K562 (cell line): Measurements from ENCODE around the gene SDR9C7.

ENCODE experiments used
- ATF1 ChIP-seq, 2 experiments: fragments of 450-650 bp in 1 of 2; IDR thresholded peaks; 2 replicates each; pipeline ENCODE4 v1.6.1; 2016; ENCODE audit warnings: missing compliant biosample characterization in 1 of 2, missing genetic modification characterization in 1 of 2
- C11orf30 ChIP-seq: fragments of 450-650 bp; IDR thresholded peaks from 2 replicates; pipeline ENCODE4 v1.6.1; 2016; ENCODE audit warnings: low read depth, mild to moderate bottlenecking
- EP300 ChIP-seq: IDR thresholded peaks from 2 replicates; pipeline ENCODE4 v1.6.1; 2012; ENCODE audit warnings: low read length, improper control_type of control experiment
- ETV6 ChIP-seq, 3 experiments: fragments of 150-350 bp in 1 of 3; sonication (generic) in 1 of 3; formaldehyde crosslinking in 1 of 3; IDR thresholded peaks; 2 replicates each; pipeline versions ENCODE4 v1.6.1 to v1.8.0; 2014 to 2022; ENCODE audit warnings: borderline replicate concordance in 2 of 3, low read depth in 2 of 3, antibody characterized with exemption in 1 of 3, low read length in 1 of 3, mild to moderate bottlenecking in 1 of 3, missing genetic modification reagents in 1 of 3
- GTF2F1 ChIP-seq: IDR thresholded peaks from 2 replicates; pipeline ENCODE4 v1.6.1; 2011; ENCODE audit warnings: low read depth, low read length, improper control_type of control experiment
- HDAC6 ChIP-seq: IDR thresholded peaks from 2 replicates; pipeline ENCODE4 v1.6.1; 2012; ENCODE audit warnings: low read depth, mild to moderate bottlenecking, control low read depth, inconsistent platforms, low read length, moderate library complexity
- RAD21 ChIP-seq, 2 experiments: fragments of 250-450 bp in 1 of 2; fragments of 450-650 bp in 1 of 2; sonication (Bioruptor Pico) in 1 of 2; formaldehyde crosslinking in 1 of 2; IDR thresholded peaks in 1 of 2; conservative IDR thresholded peaks in 1 of 2; 2 replicates each; pipeline versions ENCODE4 v1.4.0 to v1.8.0; 2020 to 2022; ENCODE audit warnings: mild to moderate bottlenecking in 2 of 2, moderate library complexity in 1 of 2
- RUNX1 ChIP-seq: sonication (generic); IDR thresholded peaks from 2 replicates; pipeline ENCODE4 v1.6.1; 2016; ENCODE audit warnings: antibody characterized with exemption, low read depth
- YY1 ChIP-seq, 3 experiments: IDR thresholded peaks; 2 replicates each; pipeline ENCODE4 v1.6.1; 2011; ENCODE audit warnings: low read length in 2 of 3, mild to moderate bottlenecking in 2 of 3, moderate library complexity in 2 of 3, borderline replicate concordance in 1 of 3, control low read depth in 1 of 3, low read depth in 1 of 3; ENCODE audit not compliant: insufficient read depth in 3 of 3, insufficient replicate concordance in 2 of 3, control insufficient read depth in 1 of 3, insufficient read length in 1 of 3; ENCODE audit errors: extremely low read depth in 1 of 3
- ZNF561 ChIP-seq: fragments of 450-650 bp; formaldehyde crosslinking; conservative IDR thresholded peaks from 2 replicates; pipeline ENCODE4 v1.4.0; 2020; ENCODE audit warnings: mild to moderate bottlenecking, moderate library complexity
- TF ChIP-seq, protein P1 (sequence below): fragments of 200-400 bp; formaldehyde crosslinking; IDR thresholded peaks from 2 replicates; pipeline ENCODE4 v1.6.1; 2017; ENCODE audit warnings: mild to moderate bottlenecking, low read depth, low read length, moderate library complexity
- TF ChIP-seq, protein P2 (sequence below), 2 experiments: fragments of 450-650 bp in 1 of 2; sonication (generic) in 1 of 2; formaldehyde crosslinking in 1 of 2; IDR thresholded peaks; 2 replicates each; pipeline versions ENCODE4 v1.7.1 to v1.9.0; 2016 to 2022; ENCODE audit warnings: inconsistent platforms in 1 of 2, mild to moderate bottlenecking in 1 of 2, missing genetic modification reagents in 1 of 2

DNA sequence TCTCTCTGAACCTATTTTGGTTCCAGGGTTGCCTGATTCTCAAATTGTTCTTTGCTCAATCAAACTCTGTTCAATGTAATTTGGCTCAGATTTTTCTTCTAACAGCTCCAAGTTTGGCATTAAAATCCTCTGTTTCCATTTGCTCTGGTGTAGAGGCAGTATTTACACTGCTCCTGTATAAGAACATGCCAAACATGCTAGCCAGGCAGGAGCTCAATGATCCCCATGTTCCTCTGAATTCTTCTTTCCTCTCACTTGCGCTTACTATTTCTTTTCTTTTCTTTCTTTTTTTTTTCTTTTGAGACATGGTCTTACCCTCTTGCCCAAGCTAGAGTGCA, 17.2 kb downstream of the SDR9C7 start:
- no peak for TF ChIP-seq GTF2F1
- TF ChIP-seq, protein P1, sequence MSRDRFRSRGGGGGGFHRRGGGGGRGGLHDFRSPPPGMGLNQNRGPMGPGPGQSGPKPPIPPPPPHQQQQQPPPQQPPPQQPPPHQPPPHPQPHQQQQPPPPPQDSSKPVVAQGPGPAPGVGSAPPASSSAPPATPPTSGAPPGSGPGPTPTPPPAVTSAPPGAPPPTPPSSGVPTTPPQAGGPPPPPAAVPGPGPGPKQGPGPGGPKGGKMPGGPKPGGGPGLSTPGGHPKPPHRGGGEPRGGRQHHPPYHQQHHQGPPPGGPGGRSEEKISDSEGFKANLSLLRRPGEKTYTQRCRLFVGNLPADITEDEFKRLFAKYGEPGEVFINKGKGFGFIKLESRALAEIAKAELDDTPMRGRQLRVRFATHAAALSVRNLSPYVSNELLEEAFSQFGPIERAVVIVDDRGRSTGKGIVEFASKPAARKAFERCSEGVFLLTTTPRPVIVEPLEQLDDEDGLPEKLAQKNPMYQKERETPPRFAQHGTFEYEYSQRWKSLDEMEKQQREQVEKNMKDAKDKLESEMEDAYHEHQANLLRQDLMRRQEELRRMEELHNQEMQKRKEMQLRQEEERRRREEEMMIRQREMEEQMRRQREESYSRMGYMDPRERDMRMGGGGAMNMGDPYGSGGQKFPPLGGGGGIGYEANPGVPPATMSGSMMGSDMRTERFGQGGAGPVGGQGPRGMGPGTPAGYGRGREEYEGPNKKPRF = no peak
- no peak for TF ChIP-seq HDAC6
- no peak for TF ChIP-seq ZNF561 (CRISPR knock-in tag)
- TF ChIP-seq EP300 = no peak
- TF ChIP-seq ATF1 (CRISPR knock-in tag; IDR thresholded peaks at IDR 0.05) = no peak
- no peak for TF ChIP-seq ATF1 (tag; IDR thresholded peaks at IDR 0.05)
- no peak for TF ChIP-seq YY1 (IDR thresholded peaks at IDR 0.05; ENCODE audit: borderline replicate concordance in 1 of 3, control insufficient read depth in 1 of 3, extremely low read depth in 1 of 3, insufficient read depth in 3 of 3, insufficient read length in 1 of 3, insufficient replicate concordance in 2 of 3, low read depth in 1 of 3, low read length in 2 of 3)
- no peak for TF ChIP-seq RAD21 (CRISPR knock-in tag; conservative IDR thresholded peaks at IDR 0.05 in 1 of 2, IDR thresholded peaks at IDR 0.05 in 1 of 2)
- TF ChIP-seq C11orf30 = no peak
- no peak for TF ChIP-seq RUNX1
- TF ChIP-seq, protein P2, sequence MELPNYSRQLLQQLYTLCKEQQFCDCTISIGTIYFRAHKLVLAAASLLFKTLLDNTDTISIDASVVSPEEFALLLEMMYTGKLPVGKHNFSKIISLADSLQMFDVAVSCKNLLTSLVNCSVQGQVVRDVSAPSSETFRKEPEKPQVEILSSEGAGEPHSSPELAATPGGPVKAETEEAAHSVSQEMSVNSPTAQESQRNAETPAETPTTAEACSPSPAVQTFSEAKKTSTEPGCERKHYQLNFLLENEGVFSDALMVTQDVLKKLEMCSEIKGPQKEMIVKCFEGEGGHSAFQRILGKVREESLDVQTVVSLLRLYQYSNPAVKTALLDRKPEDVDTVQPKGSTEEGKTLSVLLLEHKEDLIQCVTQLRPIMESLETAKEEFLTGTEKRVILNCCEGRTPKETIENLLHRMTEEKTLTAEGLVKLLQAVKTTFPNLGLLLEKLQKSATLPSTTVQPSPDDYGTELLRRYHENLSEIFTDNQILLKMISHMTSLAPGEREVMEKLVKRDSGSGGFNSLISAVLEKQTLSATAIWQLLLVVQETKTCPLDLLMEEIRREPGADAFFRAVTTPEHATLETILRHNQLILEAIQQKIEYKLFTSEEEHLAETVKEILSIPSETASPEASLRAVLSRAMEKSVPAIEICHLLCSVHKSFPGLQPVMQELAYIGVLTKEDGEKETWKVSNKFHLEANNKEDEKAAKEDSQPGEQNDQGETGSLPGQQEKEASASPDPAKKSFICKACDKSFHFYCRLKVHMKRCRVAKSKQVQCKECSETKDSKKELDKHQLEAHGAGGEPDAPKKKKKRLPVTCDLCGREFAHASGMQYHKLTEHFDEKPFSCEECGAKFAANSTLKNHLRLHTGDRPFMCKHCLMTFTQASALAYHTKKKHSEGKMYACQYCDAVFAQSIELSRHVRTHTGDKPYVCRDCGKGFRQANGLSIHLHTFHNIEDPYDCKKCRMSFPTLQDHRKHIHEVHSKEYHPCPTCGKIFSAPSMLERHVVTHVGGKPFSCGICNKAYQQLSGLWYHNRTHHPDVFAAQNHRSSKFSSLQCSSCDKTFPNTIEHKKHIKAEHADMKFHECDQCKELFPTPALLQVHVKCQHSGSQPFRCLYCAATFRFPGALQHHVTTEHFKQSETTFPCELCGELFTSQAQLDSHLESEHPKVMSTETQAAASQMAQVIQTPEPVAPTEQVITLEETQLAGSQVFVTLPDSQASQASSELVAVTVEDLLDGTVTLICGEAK (IDR thresholded peaks at IDR 0.05) = no peak
- TF ChIP-seq, protein P2 (CRISPR knock-in tag; IDR thresholded peaks at IDR 0.05) = no peak
- TF ChIP-seq ETV6 (IDR thresholded peaks at IDR 0.05; ENCODE audit: borderline replicate concordance in 1 of 2, low read depth in 2 of 2, low read length in 1 of 2) = no peak
- TF ChIP-seq ETV6 (CRISPR knock-in tag; IDR thresholded peaks at IDR 0.05; ENCODE audit: borderline replicate concordance) = no peak
